DMS 273 treated with DMSO at 0.1 percent for 48 hours (cell line): ENCODE results near the gene LRRC30.

ENCODE experiments used
- DNase-seq: peaks from one replicate; lab custom pipeline; 2025; lab: John Stamatoyannopoulos, UW

The LRRC30 gene

DNA sequence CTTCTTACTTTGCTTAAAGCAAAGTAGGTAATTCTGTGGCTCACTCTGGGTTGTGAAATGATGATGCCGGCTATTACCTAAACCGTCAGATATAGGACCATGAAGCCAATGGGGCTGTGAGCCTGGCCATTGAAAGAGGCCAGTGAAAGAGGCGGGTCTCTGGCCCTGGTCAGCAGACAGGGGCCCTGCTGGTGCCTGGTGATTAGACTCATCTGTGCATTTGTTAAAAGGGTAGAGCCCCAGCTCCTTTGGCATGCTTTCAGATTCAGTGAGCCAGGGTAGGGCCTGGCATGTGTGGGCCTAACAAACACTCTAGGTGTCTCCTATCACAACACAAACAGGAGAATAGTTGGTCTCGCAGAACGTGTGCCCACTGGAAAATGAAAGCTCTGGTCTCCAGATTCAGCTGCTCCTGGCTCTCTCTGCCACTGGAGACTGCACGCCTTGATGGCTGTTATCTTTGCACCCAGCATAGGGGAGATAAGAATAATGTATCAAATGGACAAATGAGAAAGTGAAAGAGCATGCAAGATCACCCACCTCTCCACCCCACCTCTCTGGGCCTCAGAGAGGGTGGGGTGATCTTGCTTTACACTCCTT lies 6.9 kb downstream of the LRRC30 start:
- DNase-seq = no peak

DNA sequence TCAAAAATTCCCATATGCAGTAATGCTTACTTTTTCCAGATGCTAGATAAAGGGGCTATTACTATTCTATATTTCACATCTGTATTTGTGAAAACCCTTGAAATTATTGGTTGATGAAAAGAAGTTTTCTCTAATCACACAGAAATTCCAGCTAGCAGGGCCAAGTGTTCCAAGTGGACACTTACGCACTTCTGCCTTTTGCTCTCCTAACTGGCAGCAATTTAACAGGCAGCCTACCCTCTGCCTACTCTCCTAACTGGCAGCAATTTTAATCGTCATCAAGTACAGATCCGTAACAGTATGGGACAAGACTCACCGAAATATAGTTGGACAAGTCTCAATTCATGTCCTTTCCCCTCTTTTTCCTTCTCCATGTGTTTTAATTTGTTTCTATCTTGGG lies 12.0 kb downstream of the LRRC30 start:
- DNase-seq = no peak

DNA sequence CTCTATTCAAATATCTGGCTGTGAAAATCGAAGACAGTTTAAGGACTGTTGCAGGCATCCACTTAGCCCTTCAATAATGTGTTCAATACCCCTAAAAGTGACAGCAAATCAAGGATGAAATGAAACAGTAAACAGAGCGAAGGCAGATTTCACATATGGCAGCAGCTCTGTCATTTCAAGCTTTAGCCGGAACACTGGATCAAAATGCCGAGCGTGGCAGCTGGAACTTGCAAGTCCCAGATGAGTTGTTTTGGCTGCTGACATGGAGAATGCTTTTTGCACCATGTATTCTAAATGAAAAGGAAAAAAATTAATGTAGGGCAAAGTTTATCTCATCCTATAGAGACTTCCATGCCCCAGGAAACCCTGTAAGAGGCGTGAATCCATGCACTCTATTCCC lies 18.0 kb downstream of the LRRC30 start:
- no peak for DNase-seq

DNA sequence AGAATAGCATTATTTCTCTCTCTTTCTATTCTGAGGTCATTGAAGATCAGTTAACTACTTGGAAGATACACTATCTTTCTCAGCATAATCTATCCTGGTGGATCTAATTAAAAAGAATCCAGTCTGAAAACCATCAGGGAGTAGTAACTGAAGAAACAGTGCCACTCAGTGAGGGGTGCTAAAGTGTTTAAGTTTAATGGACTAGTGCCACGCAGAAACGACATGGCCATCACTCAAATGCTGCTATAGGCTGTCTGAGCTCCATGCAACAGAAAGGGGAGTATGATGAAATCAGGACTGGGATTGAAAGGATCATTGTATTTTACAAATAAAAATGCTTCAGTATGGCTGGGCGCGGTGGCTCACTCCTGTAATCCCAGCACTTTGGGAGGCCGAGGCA lies 23.3 kb downstream of the LRRC30 start:
- no peak for DNase-seq

DNA sequence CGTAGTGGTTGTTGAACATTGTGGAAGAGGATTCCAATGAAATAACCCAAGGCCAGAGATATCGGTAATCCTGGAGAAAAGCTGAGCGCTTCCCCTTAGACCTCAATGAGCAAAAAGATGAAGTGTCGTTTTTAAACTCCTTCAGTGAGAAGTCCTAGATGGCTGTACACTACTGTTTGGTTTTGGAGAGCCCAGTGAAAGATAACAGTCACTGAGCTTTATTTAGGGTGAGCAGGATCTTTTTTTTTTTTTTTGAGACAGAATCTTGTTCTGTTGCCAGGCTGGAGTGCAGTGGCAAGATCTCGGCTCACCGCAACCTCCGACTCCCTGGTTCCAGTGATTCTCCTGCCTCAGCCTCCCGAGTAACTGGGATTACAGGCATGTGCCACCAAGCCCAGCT lies 24.2 kb downstream of the LRRC30 start:
- no peak for DNase-seq

DNA sequence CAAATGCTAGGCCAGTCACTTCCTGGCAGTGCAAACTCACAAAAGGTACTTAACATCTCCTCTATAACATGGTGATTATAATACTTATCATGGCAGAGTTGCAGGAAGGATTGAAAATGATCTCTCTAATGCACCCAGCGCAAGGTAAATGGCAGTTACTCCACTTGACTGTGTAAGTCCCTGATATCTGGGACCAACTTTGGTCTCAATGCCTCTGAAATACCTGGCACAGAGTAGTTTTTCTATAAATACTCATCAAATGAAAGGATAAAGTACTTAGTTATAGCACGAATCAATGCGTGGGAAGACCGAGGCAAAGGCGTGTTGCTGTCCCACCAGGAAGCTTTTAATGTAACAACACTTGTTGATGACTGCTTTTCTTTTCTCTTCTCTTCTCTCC lies 24.8 kb downstream of the LRRC30 start:
- no peak for DNase-seq

DNA sequence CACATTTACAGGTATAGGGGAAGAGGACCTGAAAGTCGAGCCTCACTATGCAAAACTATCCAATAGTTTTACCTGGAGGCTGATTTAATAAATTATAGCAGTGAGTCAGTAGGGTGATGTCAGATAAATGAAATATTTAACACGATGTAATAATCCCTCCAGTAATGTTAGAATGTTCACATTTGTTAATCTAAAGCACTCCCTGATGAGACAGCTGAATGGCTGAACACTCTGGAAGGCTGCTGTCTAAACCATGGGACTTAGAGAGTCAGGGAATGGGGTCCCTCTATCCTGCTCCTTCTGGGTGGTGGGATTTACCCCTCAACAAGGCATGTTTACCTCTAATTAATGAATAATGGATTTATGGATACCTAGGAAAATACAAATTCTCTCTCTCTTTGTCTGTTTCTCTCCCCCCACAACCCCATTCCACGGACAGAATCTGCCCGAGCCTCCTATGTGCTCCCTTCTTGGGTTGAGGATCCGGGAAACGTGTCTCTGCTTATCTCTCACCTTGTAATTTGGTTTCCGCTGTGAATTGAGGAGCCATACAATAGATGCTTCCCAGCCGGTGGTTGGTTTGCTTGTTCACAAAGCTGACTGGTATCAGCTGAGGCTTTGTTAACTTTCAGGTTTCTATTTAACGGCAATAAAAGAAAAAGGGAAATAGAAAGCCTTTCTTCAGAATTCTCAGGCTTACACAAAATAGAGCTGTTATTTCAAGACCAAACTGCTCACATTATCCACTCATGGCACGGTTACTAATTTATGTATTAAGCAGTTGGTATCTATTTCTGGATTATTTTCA lies 25.9 kb downstream of the LRRC30 start:
- no peak for DNase-seq

DNA sequence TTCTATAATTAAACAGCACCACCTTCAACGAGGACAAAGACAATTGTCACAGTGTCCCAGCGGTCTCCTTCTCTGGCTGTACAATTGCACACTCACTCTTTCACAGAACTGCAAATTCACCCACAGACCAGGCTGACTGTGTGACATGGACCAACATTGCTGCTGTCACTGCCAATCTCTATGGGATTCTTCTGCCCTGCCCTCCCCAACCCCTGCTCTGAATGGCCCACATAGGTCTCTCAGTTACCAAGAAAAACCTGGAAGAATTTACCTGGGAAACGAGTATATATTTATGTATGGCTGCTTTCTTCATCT lies 26.5 kb downstream of the LRRC30 start:
- DNase-seq = no peak

DNA sequence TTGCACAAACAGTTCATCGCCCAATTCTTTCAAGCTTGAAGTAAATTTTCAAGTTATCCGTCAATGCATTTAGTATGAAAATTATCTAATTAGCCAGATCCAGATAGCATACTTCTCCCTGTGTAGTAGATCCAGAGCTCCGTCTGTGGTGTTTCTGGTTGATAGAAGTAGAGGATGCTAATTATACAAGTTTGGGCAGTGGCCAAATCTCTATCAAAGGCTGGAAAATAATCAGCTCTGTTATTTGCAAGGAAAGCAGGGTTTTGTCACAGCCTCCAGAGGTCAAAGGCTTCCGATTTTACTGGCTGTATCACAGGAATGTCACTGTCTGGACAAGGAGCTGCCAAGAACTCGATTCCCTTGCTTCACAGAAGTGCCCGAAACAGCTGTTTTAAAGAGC lies 28.6 kb downstream of the LRRC30 start:
- DNase-seq = no peak

DNA sequence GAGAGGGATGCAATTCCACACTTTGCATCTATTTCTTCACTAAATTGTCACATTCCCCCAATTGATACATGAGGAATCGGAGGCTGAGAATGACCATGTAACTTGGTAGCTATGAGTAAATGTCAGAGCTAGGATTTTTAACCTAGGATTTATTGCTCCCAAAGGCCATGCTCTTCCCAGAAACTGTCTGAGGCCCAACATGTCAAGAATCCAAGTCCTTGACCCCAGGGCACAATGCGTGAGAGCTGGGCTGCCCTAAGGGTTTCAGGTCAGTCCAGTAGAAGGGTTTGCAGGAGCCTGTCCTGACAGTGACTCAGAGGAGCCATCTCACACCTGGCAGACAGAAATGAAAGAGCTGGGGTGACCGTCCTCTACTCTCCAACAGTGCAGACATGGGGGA lies 30.3 kb downstream of the LRRC30 start:
- no peak for DNase-seq

DNA sequence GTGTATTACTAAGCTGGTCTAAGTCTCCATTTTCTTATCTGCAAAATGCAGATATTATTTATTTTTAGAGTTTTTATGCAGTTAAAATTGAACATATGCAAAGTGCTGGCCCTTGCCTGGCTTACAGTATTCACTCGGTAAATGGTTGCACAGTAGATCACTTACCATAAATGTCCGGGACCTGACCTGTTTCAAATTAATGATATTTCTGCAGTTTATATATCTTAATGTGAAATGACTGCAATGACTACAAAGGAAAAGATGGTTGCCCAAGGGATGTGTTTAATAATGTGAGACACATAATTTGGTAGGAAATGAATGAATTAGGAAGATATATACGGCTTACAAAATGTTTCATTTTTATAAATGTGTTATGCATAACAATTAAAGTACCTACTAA lies 37.1 kb downstream of the LRRC30 start:
- no peak for DNase-seq

DNA sequence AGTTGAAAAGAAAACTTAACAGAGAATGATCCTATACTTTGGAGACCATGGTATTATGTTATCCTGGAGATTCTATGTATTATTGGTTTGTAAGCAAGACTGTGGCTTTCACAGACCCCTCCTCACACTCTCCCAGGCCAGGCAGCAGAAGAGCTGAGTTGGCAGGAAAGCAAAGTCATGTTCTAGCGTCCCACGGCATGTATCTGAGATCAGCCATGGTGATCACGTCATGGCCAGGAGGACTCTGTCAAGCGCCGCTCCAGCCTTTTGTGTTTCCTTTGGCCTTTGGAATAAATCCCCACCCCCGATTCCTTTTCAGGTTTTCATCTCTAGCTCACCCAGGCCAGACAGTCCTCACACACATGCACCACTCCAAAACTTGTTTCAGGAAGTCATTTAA lies 39.1 kb downstream of the LRRC30 start:
- no peak for DNase-seq

DNA sequence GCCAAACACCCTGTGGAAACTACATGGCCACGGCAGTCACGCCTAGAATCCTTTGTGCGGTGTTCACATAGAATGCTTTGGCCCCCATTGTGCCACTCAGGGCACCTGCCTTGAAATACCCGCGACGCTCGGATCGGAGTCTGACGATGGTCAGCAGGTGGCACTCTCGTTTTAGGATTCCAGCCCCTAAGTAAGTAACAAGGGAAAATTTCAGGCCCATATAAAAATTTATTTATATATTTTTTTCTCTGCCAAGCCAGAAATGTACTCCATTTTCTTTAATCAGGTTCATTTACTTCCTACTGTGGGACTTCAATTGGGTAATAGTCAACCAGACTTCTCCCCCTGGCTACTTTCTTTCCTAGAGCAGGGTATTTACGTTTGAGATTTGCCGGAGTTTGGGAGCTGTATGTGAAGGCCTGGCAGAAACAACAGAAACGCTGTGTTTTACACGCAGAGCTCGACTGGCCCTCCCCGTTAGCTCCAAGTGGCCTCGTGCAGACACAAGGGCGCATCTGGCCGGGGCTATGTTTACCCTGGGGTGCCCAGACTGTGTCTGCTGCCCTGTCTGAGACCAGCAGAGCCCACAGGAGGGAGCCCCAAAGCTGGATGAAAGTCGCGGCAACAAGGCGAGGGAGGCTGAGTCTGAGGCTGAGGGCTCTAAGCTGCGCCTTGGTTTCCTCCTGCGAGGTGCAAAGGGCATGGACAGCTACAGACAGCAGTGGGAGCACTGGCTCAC lies 41.6 kb downstream of the LRRC30 start:
- no peak for DNase-seq

DNA sequence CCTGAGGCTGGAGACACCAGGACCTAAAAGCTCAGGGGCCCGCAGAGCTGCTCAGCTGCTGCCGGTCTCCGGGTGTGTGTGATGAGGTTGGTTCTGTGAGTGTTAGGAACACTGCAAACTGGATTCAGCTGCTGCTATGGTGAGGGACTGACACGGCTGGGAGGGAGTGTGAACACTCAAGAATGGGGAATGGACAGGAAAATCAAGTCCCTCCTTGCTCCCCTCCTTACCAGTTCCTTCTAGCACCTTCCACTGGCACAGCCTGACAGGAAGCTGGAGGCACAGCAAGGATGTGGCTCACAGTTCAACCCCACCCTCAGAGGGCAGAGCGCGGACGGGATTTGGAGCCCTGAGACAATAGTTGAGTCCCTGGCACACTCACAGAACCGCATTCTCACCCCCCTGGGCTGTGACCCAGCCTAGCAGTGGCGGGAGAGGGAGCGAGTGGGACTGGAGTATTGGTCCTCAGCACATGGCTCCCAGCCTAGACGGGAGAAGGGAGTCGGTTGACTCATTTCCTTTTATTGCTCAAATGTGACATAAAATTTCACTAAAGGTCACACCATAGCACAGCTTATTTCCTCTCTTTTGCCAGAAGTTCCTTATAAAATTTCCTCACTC lies 42.5 kb downstream of the LRRC30 start:
- no peak for DNase-seq

DNA sequence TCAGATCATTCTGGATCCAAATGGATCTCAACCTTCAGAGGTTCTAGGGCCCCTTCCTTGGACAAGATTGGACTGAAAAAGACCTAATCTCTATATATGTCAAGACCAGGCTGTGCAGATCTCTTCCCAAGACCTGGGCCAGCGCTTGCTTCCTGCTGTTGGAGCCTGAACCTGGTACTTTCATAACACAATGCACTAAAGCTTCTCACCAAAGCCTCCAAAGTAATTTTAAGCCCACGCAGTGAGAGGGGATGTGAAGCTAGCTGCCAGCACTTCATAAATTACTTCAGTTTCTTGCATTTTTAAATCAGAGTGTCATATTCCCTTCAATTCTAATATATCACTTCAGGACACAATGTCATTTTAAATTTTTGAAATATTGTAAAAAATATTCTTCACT lies 50.7 kb downstream of the LRRC30 start:
- no peak for DNase-seq
